GM12875 (cell line): ENCODE results near the gene CHPF.

Source experiments
- H3K4me3 ChIP-seq: one replicate; pipeline ENCODE4 v1.5.1; 2011; ENCODE audit warnings: low read depth, low read length, control low read depth
- CTCF ChIP-seq: IDR thresholded peaks from 2 replicates; pipeline ENCODE4 v1.5.1; 2011; ENCODE audit warnings: low read depth, mild to moderate bottlenecking, control low read depth, inconsistent platforms, low read length, moderate library complexity, borderline replicate concordance; ENCODE audit not compliant: insufficient read depth

Gene CHPF

DNA sequence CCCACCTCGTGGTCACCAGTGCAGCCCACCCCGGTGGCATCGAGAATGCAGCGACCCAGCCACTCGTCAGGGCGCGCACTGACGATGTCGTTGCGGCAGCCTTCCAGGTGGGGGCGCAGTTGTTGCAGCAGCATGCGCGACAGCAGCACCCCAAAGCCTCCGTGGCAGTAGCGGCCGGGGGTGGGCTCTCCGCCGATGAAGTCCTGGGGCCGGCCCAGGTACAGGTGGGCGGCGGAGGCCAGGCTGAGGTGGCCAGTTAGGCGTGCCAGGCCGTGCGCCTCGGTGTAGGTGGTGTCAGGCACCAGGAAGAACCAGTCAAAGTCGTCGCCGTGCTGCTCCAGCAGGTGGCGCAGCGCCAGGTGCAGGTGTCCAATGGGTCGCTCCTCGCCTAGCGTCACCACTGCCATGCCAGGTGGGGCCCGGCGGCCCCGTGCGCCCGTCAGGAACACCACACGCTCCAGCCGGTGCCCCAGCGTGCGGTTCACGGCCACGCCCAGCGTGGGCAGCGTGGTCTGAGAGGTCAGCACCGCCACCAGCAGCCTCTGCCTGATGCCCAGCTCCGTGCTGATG is 1.9 kb downstream of the CHPF start:
- TF ChIP-seq CTCF = peak; percentile 93
- H3K4me3 ChIP-seq = peak overlapping the region; percentile 42

GRCh38 chr2:219540784-219541504 is 2.7 kb downstream of the CHPF start:
- H3K4me3 ChIP-seq = no peak overlapping the region
- TF ChIP-seq CTCF = no peak

DNA sequence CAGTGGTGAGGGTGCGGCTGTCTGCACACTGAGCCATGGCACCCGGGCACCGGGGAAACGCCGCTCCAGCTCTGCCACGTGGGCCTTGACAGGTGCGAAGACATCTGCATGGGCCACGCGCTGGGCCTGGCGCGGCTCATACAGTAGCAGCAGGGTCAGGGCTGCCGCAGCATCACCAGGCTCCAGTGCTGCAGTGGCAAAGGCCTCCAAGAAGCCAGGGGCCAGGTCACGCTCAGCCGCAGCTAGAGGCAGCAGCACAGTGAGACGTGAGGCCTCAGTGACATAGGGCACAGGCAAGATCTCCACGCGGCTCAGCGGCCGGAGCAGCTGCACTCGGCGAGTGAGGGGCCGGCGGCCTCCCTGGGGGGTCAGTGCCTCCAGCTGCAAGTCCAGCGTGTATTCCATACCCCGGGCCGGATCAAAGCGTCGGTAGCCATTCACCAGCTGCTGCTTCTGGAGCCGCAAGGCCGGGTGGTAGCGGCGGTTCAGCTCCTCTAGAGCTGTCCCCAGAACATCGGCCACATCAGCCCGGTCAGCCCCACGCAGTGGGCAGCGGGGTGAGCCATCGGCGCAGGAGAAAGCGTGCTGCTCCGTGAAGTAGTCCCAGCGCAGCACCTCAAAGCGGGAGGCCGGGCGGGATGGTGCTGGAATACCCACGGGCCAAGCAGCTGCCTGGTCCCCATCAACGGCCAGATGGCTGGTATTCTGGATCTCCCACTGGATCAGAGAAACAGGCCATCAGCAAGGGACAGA is 3.5 kb downstream of the CHPF start:
- TF ChIP-seq CTCF = no peak
- H3K4me3 ChIP-seq = no peak overlapping the region

DNA sequence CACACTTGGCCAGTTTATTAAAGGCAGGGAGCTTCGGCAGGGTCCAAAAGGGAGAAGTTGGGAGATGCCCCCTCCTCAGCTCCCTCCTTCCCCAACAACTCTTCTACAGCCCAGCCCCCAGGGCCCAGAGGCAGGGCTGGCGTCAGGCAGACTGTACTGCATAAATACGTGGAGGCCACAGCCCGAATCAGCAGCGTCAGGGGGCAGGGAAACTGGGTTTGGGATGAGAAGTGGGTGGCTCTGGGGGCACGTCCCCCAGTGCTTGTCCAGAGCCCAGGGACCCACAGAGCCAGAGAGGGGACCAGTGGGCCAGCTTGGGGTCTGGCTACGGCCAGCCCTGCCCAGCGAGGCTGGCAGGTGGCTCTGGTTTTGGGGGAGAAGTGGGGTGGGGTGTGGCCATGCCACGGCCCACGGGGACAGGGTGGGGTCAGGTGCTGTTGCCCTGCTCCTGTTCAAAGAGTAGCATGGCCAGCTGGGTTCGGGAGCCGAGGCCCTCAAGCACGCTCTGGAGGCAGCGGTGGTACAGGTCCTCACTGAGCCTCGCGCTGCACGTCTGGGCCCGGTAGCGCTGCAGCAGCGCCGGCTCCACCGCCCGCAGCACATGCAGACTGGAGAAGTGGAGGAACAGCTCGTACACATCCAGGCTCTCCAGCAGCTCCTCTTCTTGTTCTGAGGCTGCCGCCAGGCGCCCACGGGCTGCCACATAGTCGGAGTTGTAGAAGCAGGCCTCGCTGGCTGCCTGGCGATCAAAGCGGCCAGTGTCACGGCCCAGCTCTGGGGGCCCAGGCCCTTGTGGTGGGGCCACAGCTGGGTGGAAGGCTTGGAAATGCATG is 4.4 kb downstream of the CHPF start:
- no peak for TF ChIP-seq CTCF
- no peak overlapping the region for H3K4me3 ChIP-seq

DNA sequence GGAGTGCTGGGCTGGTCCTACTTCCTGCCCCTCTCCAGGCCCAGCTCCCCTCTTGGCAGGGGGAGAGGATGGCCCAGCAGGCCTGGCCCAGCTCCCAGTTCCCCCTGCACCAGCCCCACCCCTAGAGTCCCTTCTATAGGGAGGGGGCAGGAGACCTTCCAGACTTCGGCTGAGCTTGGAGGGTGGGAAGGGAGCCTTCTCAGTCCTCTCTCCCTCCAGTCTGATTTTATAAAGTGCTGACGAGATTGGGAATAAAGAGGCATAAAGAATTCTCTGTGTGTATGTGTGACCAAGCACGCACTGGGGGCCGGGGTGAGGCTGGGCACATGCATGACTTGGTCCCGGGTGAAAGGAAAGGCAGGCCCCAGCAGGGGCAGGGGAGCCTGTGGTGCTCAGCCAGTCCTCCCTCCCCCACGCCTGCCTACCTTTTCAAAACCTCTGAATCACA is 5.1 kb downstream of the CHPF start:
- no peak overlapping the region for H3K4me3 ChIP-seq
- TF ChIP-seq CTCF = no peak

GRCh38 chr2:219537657-219538488 is 5.7 kb downstream of the CHPF start:
- no peak overlapping the region for H3K4me3 ChIP-seq
- TF ChIP-seq CTCF = no peak
